ENCODE measurements around the gene PTAR1.
A peak's percentile ranks its signal among the peaks of the same experiment; 100 is the strongest.

The PTAR1 gene

GRCh38 chr9:69762527-69762926, 2.7 kb upstream of the PTAR1 start:
- H2AFZ ChIP-seq (ENCODE audit: insufficient read depth, low read length, poor library complexity): no peak overlapping the region
- H4K91ac ChIP-seq (ENCODE audit: low read depth, low read length): no peak overlapping the region
- WGBS (ENCODE audit: extremely low coverage, insufficient coverage, insufficient read length): no CpG with 5 or more reads among the region's 1 CpG

DNA sequence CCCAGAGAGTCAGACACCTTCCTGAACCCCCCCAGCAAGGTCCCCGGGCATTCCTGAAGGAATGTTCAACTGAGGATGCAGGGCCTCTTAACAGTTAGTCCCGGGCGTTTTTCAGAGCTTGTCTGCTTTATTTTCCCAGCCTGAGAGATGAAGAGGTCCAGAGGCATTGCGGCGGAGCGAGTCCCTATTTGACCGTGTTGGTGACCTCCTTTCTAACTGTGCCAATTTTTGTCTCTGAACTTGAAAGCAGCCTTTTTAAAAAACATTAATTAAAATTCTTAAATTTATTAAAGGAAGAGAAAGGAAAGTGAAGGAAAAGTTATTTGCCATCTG, 433 bp upstream of the PTAR1 start:
- peak overlapping the region; percentile 33 for H3K4ac ChIP-seq (ENCODE audit: low read depth, low read length)
- H3K18ac ChIP-seq (ENCODE audit: low read length): peak overlapping the region; percentile 59
- H3K4me2 ChIP-seq (ENCODE audit: low read length): peak overlapping the region; percentile 64
- no peaks in the 10 kb centered on the region for H3K36me3 ChIP-seq (ENCODE audit: control insufficient read depth in 1 of 2, insufficient read depth in 2 of 2, low read length in 2 of 2)
- H2BK120ac ChIP-seq (ENCODE audit: insufficient read depth, low read length, poor library complexity): no peak overlapping the region
- peak overlapping the region; percentile 43 for H3K9ac ChIP-seq (ENCODE audit: low read length)
- no CpG with 5 or more reads among the region's 7 CpGs for WGBS (ENCODE audit: extremely low coverage, insufficient coverage, insufficient read length)
- H3K79me1 ChIP-seq (ENCODE audit: low read length): peaks cover 7% of the 10 kb centered on the region
- H3K9me3 ChIP-seq (ENCODE audit: insufficient read depth, low read depth, low read length): no peaks in the 10 kb centered on the region
- no peak overlapping the region for H2BK12ac ChIP-seq (ENCODE audit: low read length)
- H3K27ac ChIP-seq (ENCODE audit: low read depth, low read length): peak overlapping the region; percentile 60
- peak overlapping the region; percentile 97 for H4K8ac ChIP-seq (ENCODE audit: low read depth, low read length)
- peak overlapping the region; percentile 68 for H3K14ac ChIP-seq (ENCODE audit: low read length)
- no peaks in the 10 kb centered on the region for H3K27me3 ChIP-seq (ENCODE audit: insufficient read depth, low read length)
- H4K12ac ChIP-seq (ENCODE audit: low read depth, low read length): peak overlapping the region; percentile 72
- H3K23ac ChIP-seq (ENCODE audit: low read length): no peak overlapping the region
- H2BK5ac ChIP-seq (ENCODE audit: low read depth, low read length, poor library complexity): peak overlapping the region; percentile 59
- no peak for DNase-seq
- H3K4me3 ChIP-seq (ENCODE audit: low read depth, low read length): peak overlapping the region; percentile 59
- H4K91ac ChIP-seq (ENCODE audit: low read depth, low read length): peak overlapping the region; percentile 72
- peaks cover 0 to 5% of the 10 kb centered on the region in 2 experiments for H3K4me1 ChIP-seq (ENCODE audit: control insufficient read depth in 1 of 2, insufficient read depth in 2 of 2, low read length in 2 of 2)
- H3K79me2 ChIP-seq (ENCODE audit: control insufficient read depth, insufficient read depth, low read length, poor library complexity): peaks cover 6% of the 10 kb centered on the region
- no peak overlapping the region for H2AK5ac ChIP-seq (ENCODE audit: low read length)
- H2AFZ ChIP-seq (ENCODE audit: insufficient read depth, low read length, poor library complexity): peak overlapping the region; percentile 91

More at GRCh38 chr9:69762527-69762926, 2.7 kb upstream of the PTAR1 start:
- H2BK5ac ChIP-seq (ENCODE audit: low read depth, low read length, poor library complexity): no peak overlapping the region
- no peak overlapping the region for H3K4ac ChIP-seq (ENCODE audit: low read depth, low read length)
- H3K4me2 ChIP-seq (ENCODE audit: low read length): no peak overlapping the region
- H3K9me3 ChIP-seq (ENCODE audit: insufficient read depth, low read depth, low read length): no peaks in the 10 kb centered on the region
- peaks cover 6% of the 10 kb centered on the region for H3K79me2 ChIP-seq (ENCODE audit: control insufficient read depth, insufficient read depth, low read length, poor library complexity)
- no peaks in the 10 kb centered on the region for H3K36me3 ChIP-seq (ENCODE audit: control insufficient read depth in 1 of 2, insufficient read depth in 2 of 2, low read length in 2 of 2)
- no peak overlapping the region for H2BK120ac ChIP-seq (ENCODE audit: insufficient read depth, low read length, poor library complexity)
- no peak overlapping the region for H3K9ac ChIP-seq (ENCODE audit: low read length)
- H2BK12ac ChIP-seq (ENCODE audit: low read length): no peak overlapping the region
- H3K18ac ChIP-seq (ENCODE audit: low read length): no peak overlapping the region
- H4K8ac ChIP-seq (ENCODE audit: low read depth, low read length): no peak overlapping the region
- no peaks in the 10 kb centered on the region for H3K27me3 ChIP-seq (ENCODE audit: insufficient read depth, low read length)
- peaks cover 7% of the 10 kb centered on the region for H3K79me1 ChIP-seq (ENCODE audit: low read length)
- no peak overlapping the region for H3K4me3 ChIP-seq (ENCODE audit: low read depth, low read length)
- H2AK5ac ChIP-seq (ENCODE audit: low read length): no peak overlapping the region
- H3K27ac ChIP-seq (ENCODE audit: low read depth, low read length): no peak overlapping the region
- DNase-seq: peak in 1 of 2 donors; percentile 41
- no peak overlapping the region for H4K12ac ChIP-seq (ENCODE audit: low read depth, low read length)
- H3K23ac ChIP-seq (ENCODE audit: low read length): no peak overlapping the region
- no peak overlapping the region for H3K14ac ChIP-seq (ENCODE audit: low read length)
- H3K4me1 ChIP-seq (ENCODE audit: control insufficient read depth in 1 of 2, insufficient read depth in 2 of 2, low read length in 2 of 2): peaks cover 0 to 5% of the 10 kb centered on the region in 2 experiments

DNA sequence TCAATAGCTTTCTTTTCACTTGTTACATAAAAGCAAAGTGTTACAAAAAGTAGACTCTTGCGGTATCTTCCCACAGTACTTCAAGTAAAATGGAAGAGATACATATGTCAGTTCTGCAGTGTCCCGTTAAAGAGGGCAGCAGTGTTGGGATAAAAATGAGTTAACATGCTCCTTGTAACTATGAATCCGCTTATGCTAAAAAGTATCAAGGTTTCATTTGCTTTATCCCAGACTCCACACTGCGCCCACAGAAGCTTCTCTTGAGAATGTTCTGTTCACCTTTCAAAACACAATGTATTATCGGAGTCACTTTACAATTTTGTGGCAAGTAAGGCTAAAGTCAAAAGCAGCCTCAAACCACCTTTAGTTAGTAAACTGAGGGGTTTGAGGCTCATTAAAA, 790 bp downstream of the PTAR1 start:
- DNase-seq: no peak
- Histone ChIP-seq H3K4ac (ENCODE audit: low read depth, low read length) (no peak overlapping the region), H2AK5ac (ENCODE audit: low read length) (no peak overlapping the region), H2AFZ (ENCODE audit: insufficient read depth, low read length, poor library complexity) (peak overlapping the region; percentile 19), H2BK12ac (ENCODE audit: low read length) (no peak overlapping the region), H2BK5ac (ENCODE audit: low read depth, low read length, poor library complexity) (no peak overlapping the region), H3K4me3 (ENCODE audit: low read depth, low read length) (peak overlapping the region; percentile 90), H3K79me1 (ENCODE audit: low read length) (peaks cover 7% of the 10 kb centered on the region), H3K18ac (ENCODE audit: low read length) (no peak overlapping the region), H4K8ac (ENCODE audit: low read depth, low read length) (no peak overlapping the region), H3K9me3 (ENCODE audit: insufficient read depth, low read depth, low read length) (no peaks in the 10 kb centered on the region), H3K27ac (ENCODE audit: low read depth, low read length) (peak overlapping the region; percentile 92), H3K4me2 (ENCODE audit: low read length) (peak overlapping the region; percentile 64), H4K91ac (ENCODE audit: low read depth, low read length) (no peak overlapping the region), H3K79me2 (ENCODE audit: control insufficient read depth, insufficient read depth, low read length, poor library complexity) (peaks cover 6% of the 10 kb centered on the region), H4K12ac (ENCODE audit: low read depth, low read length) (no peak overlapping the region), H3K36me3 (ENCODE audit: control insufficient read depth in 1 of 2, insufficient read depth in 2 of 2, low read length in 2 of 2) (no peaks in the 10 kb centered on the region), H3K4me1 (ENCODE audit: control insufficient read depth in 1 of 2, insufficient read depth in 2 of 2, low read length in 2 of 2) (peaks cover 0 to 5% of the 10 kb centered on the region in 2 experiments), H2BK120ac (ENCODE audit: insufficient read depth, low read length, poor library complexity) (no peak overlapping the region), H3K14ac (ENCODE audit: low read length) (no peak overlapping the region), H3K23ac (ENCODE audit: low read length) (no peak overlapping the region), H3K27me3 (ENCODE audit: insufficient read depth, low read length) (no peaks in the 10 kb centered on the region), H3K9ac (ENCODE audit: low read length) (peak overlapping the region; percentile 87)
- WGBS (ENCODE audit: extremely low coverage, insufficient coverage, insufficient read length): no CpG with 5 or more reads among the region's 5 CpGs

- H3K27me3 ChIP-seq (ENCODE audit: insufficient read depth, low read length): no peaks in the 10 kb centered on the region
- H2BK120ac ChIP-seq (ENCODE audit: insufficient read depth, low read length, poor library complexity): no peak overlapping the region
- H4K91ac ChIP-seq (ENCODE audit: low read depth, low read length): no peak overlapping the region
- H3K36me3 ChIP-seq (ENCODE audit: control insufficient read depth in 1 of 2, insufficient read depth in 2 of 2, low read length in 2 of 2): no peaks in the 10 kb centered on the region
- H3K9ac ChIP-seq (ENCODE audit: low read length): no peak overlapping the region
- no peak overlapping the region for H3K18ac ChIP-seq (ENCODE audit: low read length)
- H2BK12ac ChIP-seq (ENCODE audit: low read length): no peak overlapping the region
- H4K12ac ChIP-seq (ENCODE audit: low read depth, low read length): no peak overlapping the region
- DNase-seq: peak in 1 of 2 donors; percentile 20
- no peak overlapping the region for H3K23ac ChIP-seq (ENCODE audit: low read length)
- no peak overlapping the region for H2AK5ac ChIP-seq (ENCODE audit: low read length)
- peak overlapping the region; percentile 33 for H3K4ac ChIP-seq (ENCODE audit: low read depth, low read length)
- peaks cover 0 to 5% of the 10 kb centered on the region in 2 experiments for H3K4me1 ChIP-seq (ENCODE audit: control insufficient read depth in 1 of 2, insufficient read depth in 2 of 2, low read length in 2 of 2)
- H3K9me3 ChIP-seq (ENCODE audit: insufficient read depth, low read depth, low read length): no peaks in the 10 kb centered on the region
- peaks cover 6% of the 10 kb centered on the region for H3K79me2 ChIP-seq (ENCODE audit: control insufficient read depth, insufficient read depth, low read length, poor library complexity)
- no peak overlapping the region for H3K4me3 ChIP-seq (ENCODE audit: low read depth, low read length)
- H3K79me1 ChIP-seq (ENCODE audit: low read length): peaks cover 7% of the 10 kb centered on the region
- 100% methylated on average over 1 of the region's 6 CpGs for WGBS (ENCODE audit: extremely low coverage, insufficient coverage, insufficient read length)
- no peak overlapping the region for H2BK5ac ChIP-seq (ENCODE audit: low read depth, low read length, poor library complexity)
- H3K27ac ChIP-seq (ENCODE audit: low read depth, low read length): no peak overlapping the region
- peak overlapping the region; percentile 45 for H3K4me2 ChIP-seq (ENCODE audit: low read length)
- no peak overlapping the region for H2AFZ ChIP-seq (ENCODE audit: insufficient read depth, low read length, poor library complexity)
- no peak overlapping the region for H3K14ac ChIP-seq (ENCODE audit: low read length)
- H4K8ac ChIP-seq (ENCODE audit: low read depth, low read length): no peak overlapping the region
These were observed 1.7 kb downstream of the PTAR1 start for GRCh38 chr9:69757996-69758675.
